GM23338 (cell line): Measurements from ENCODE around the gene ZBTB20. TPM values are rescaled to one million over a fixed set of nuclear protein-coding genes. Genes with fewer than 3 reads are reported as not detected.

Source experiments
- ATAC-seq: fragments of 200-7000 bp; cut with Tn5 transposase; 3 replicates; pipeline ENCODE4 v1.9.1; 2020
- DNase-seq: peaks from one replicate; pipeline ENCODE4 v3.0.0-alpha.2; 2015; ENCODE audit warnings: low spot score
- H2AFZ ChIP-seq: fragments of 200-600 bp; sonication (generic); 2 replicates; pipeline ENCODE4 v1.8.0; 2016; ENCODE audit warnings: antibody characterized with exemption, mild to moderate bottlenecking, moderate library complexity
- H3F3A ChIP-seq: fragments of 200-600 bp; sonication (generic); replicated peaks from 2 replicates; pipeline ENCODE4 v1.8.0; 2017; ENCODE audit warnings: antibody characterized with exemption, mixed run types, low read depth
- H3K27ac ChIP-seq: fragments of 200-600 bp; sonication (generic); 2 replicates; pipeline ENCODE4 v1.6.1; 2016; ENCODE audit warnings: low read depth
- H3K27me3 ChIP-seq: fragments of 200-600 bp; sonication (generic); 2 replicates; pipeline ENCODE4 v1.8.0; 2016; ENCODE audit warnings: mild to moderate bottlenecking, mixed run types, moderate library complexity; ENCODE audit not compliant: insufficient read depth
- H3K36me3 ChIP-seq: fragments of 200-600 bp; sonication (generic); 2 replicates; pipeline ENCODE4 v1.8.0; 2016; ENCODE audit warnings: mild to moderate bottlenecking; ENCODE audit not compliant: insufficient read depth
- H3K4me1 ChIP-seq: fragments of 200-600 bp; sonication (generic); 2 replicates; pipeline ENCODE4 v1.8.0; 2016; ENCODE audit warnings: mild to moderate bottlenecking, moderate library complexity; ENCODE audit not compliant: insufficient read depth
- H3K4me2 ChIP-seq: fragments of 200-600 bp; sonication (generic); 2 replicates; pipeline ENCODE4 v1.7.1; 2017; ENCODE audit warnings: mixed run types
- H3K4me3 ChIP-seq: fragments of 200-600 bp; sonication (generic); 2 replicates; pipeline ENCODE4 v1.6.1; 2016; ENCODE audit warnings: mixed run types
- H3K79me2 ChIP-seq: fragments of 200-600 bp; sonication (generic); replicated peaks from 2 replicates; pipeline ENCODE4 v1.8.0; 2017; ENCODE audit warnings: mild to moderate bottlenecking; ENCODE audit not compliant: insufficient read depth
- H3K9me2 ChIP-seq: fragments of 200-600 bp; sonication (generic); 2 replicates; pipeline ENCODE4 v1.8.0; 2017; ENCODE audit not compliant: insufficient read depth
- H4K20me1 ChIP-seq: fragments of 200-600 bp; sonication (generic); replicated peaks from 2 replicates; pipeline ENCODE4 v1.8.0; 2017; ENCODE audit warnings: mild to moderate bottlenecking; ENCODE audit not compliant: insufficient read depth
- H3K27ac Mint-ChIP-seq: 2 replicates; pipeline ENCODE4 v1.8.0; 2020; ENCODE audit warnings: inconsistent platforms, mild to moderate bottlenecking, moderate library complexity, mixed read lengths
- H3K27me3 Mint-ChIP-seq: 3 replicates; pipeline ENCODE4 v1.8.0; 2022; ENCODE audit warnings: low read depth, mild to moderate bottlenecking, moderate library complexity, mixed read lengths, inconsistent platforms; ENCODE audit not compliant: insufficient read depth, poor library complexity
- H3K36me3 Mint-ChIP-seq: 3 replicates; pipeline ENCODE4 v1.8.0; 2021; ENCODE audit warnings: low read depth, mild to moderate bottlenecking, inconsistent platforms, moderate library complexity, mixed read lengths
- H3K4me1 Mint-ChIP-seq: 3 replicates; pipeline ENCODE4 v1.8.0; 2020; ENCODE audit warnings: mild to moderate bottlenecking, inconsistent platforms, mixed read lengths
- H3K4me3 Mint-ChIP-seq: 3 replicates; pipeline ENCODE4 v1.8.0; 2021; ENCODE audit warnings: moderate library complexity, mild to moderate bottlenecking, inconsistent platforms, mixed read lengths
- H3K9me3 Mint-ChIP-seq: 3 replicates; pipeline ENCODE4 v1.8.0; 2020; ENCODE audit warnings: moderate library complexity, mild to moderate bottlenecking, inconsistent platforms, mixed read lengths
- CREB1 ChIP-seq: fragments of 250-450 bp; sonication (Bioruptor Pico); IDR thresholded peaks from 2 replicates; pipeline ENCODE4 v1.5.0; 2020; ENCODE audit warnings: low read depth, mild to moderate bottlenecking, moderate library complexity
- CTCF ChIP-seq, 2 experiments: fragments of 200-600 bp in 1 of 2; sonication (generic) in 1 of 2; conservative IDR thresholded peaks; 2 replicates each; pipeline versions ENCODE4 v1.5.1 to v1.6.1; 2016 to 2017; ENCODE audit warnings: antibody characterized with exemption in 2 of 2, low read depth in 2 of 2, mild to moderate bottlenecking in 2 of 2, moderate library complexity in 1 of 2
- ETS1 ChIP-seq: IDR thresholded peaks from 2 replicates; pipeline ENCODE4 v1.6.1; 2016; ENCODE audit warnings: antibody characterized with exemption
- EZH2 ChIP-seq: fragments of 200-600 bp; sonication (generic); IDR thresholded peaks from one replicate; pipeline ENCODE4 v1.8.0; 2017; ENCODE audit warnings: antibody characterized with exemption, mild to moderate bottlenecking, low read depth; ENCODE audit not compliant: unreplicated experiment
- JUNB ChIP-seq: IDR thresholded peaks from one replicate; pipeline ENCODE4 v1.6.1; 2016; ENCODE audit warnings: antibody characterized with exemption; ENCODE audit not compliant: unreplicated experiment
- REST ChIP-seq: IDR thresholded peaks from one replicate; pipeline ENCODE4 v1.6.1; 2018; ENCODE audit warnings: antibody characterized with exemption; ENCODE audit not compliant: unreplicated experiment
- STAT1 ChIP-seq: IDR thresholded peaks from one replicate; pipeline ENCODE4 v1.6.1; 2016; ENCODE audit warnings: antibody characterized with exemption; ENCODE audit not compliant: unreplicated experiment
- ZNF114 ChIP-seq: fragments of 250-450 bp; sonication (Bioruptor Pico); IDR thresholded peaks from 2 replicates; pipeline ENCODE4 v1.5.0; 2020; ENCODE audit warnings: mild to moderate bottlenecking, moderate library complexity
- ZNF462 ChIP-seq: fragments of 250-450 bp; sonication (Bioruptor Pico); IDR thresholded peaks from 2 replicates; pipeline ENCODE4 v1.5.0; 2020; ENCODE audit warnings: mild to moderate bottlenecking, moderate library complexity
- polyA plus RNA-seq: library from polyadenylated mRNA; unstranded; fragments of >200 nt; fragmentation: Nextera tagmentation; extraction: Ambion mirVana; gene quantifications from 2 replicates; pipeline ENCODE4 v1.2.1, GENCODE V29; 2016
- total RNA-seq: library from RNA; depleted of rRNA; stranded (reverse); fragments of >200 nt; shearing (Covaris generic); gene quantifications from 2 replicates; pipeline ENCODE4 v1.2.3, GENCODE V29; 2014

The ZBTB20 gene
- total and polyA plus RNA-seq, 2 experiments from 2014 or later = 2.0 to 3.3 TPM

- no peak for TF ChIP-seq REST
- 0 out of 2 replicates have a peak, but pooled peaks have one; percentile 26 for TF ChIP-seq CREB1
- TF ChIP-seq CTCF (conservative IDR thresholded peaks at IDR 0.05; ENCODE audit: low read depth in 2 of 2) = no peak
Observed at GRCh38 chr3:114902691-114903101, 244.4 kb downstream of the ZBTB20 start (continued).

- H3K79me2 ChIP-seq = no peaks in the 10 kb centered on the region
- H3F3A ChIP-seq = no peaks in the 10 kb centered on the region
- H3K9me2 ChIP-seq = no peaks in the 10 kb centered on the region
- H3K4me3 Mint-ChIP-seq = no peak overlapping the region
- peaks cover 17% of the 10 kb centered on the region; the same call in 1 of the 2 replicates for H3K27me3 ChIP-seq
- no peaks in the 10 kb centered on the region for H3K36me3 ChIP-seq
- H3K4me1 Mint-ChIP-seq = peaks cover 12% of the 10 kb centered on the region
- ATAC-seq = no peak
- DNase-seq = no peak
- H3K27me3 Mint-ChIP-seq = peaks cover 8% of the 10 kb centered on the region
- no peak overlapping the region for H3K27ac ChIP-seq
- H3K4me1 ChIP-seq = peaks cover 4% of the 10 kb centered on the region; the same call in 1 of the 2 replicates
- no peaks in the 10 kb centered on the region for H3K36me3 Mint-ChIP-seq
- no peaks in the 10 kb centered on the region for H3K9me3 Mint-ChIP-seq
- no peak overlapping the region for H3K4me2 ChIP-seq
- no peak for TF ChIP-seq CTCF (conservative IDR thresholded peaks at IDR 0.05; ENCODE audit: low read depth in 2 of 2)
- no peak for TF ChIP-seq ZNF462
- no peak for TF ChIP-seq ZNF114 (CRISPR knock-in tag)
- TF ChIP-seq JUNB = no peak
- no peak for TF ChIP-seq STAT1
- no peak for TF ChIP-seq CREB1
- TF ChIP-seq ETS1 = no peak
- TF ChIP-seq EZH2 = no peak
- H4K20me1 ChIP-seq = no peaks in the 10 kb centered on the region
- no peak overlapping the region for H3K4me3 ChIP-seq
- no peak overlapping the region for H2AFZ ChIP-seq
- H3K27ac Mint-ChIP-seq = no peak overlapping the region
Observed at GRCh38 chr3:114900908-114901307, 246.2 kb downstream of the ZBTB20 start.
